Right hindlimb (tissue), 1 donor: Measurements from ENCODE around the gene EIF4EBP2.

ENCODE experiments used
- DNase-seq: peaks from one replicate; pipeline ENCODE4 v3.0.0-alpha.2; 2018

Gene EIF4EBP2

GRCh38 chr10:70379581-70380176, 24.3 kb upstream of the EIF4EBP2 start:
- DNase-seq, result no peak

GRCh38 chr10:70380350-70381135, 23.4 kb upstream of the EIF4EBP2 start:
- DNase-seq, result no peak

GRCh38 chr10:70381471-70382421, 22.2 kb upstream of the EIF4EBP2 start:
- DNase-seq, result peak; percentile 68

- DNase-seq, result no peak
Observed at GRCh38 chr10:70391654-70392053, 12.3 kb upstream of the EIF4EBP2 start.

- DNase-seq, result no peak
Observed at GRCh38 chr10:70396140-70396539, 7.8 kb upstream of the EIF4EBP2 start.

GRCh38 chr10:70399177-70399576, 4.8 kb upstream of the EIF4EBP2 start:
- DNase-seq, result no peak

- no peak for DNase-seq
Observed at GRCh38 chr10:70403483-70404035, 386 bp upstream of the EIF4EBP2 start.

GRCh38 chr10:70404787-70405036, 767 bp downstream of the EIF4EBP2 start:
- peak; percentile 44 for DNase-seq

GRCh38 chr10:70405037-70405824, 1.3 kb downstream of the EIF4EBP2 start:
- peak; percentile 84 for DNase-seq

- no peak for DNase-seq
Observed at GRCh38 chr10:70409772-70410171, 5.8 kb downstream of the EIF4EBP2 start.

- DNase-seq, result no peak
Observed at GRCh38 chr10:70410608-70411007, 6.7 kb downstream of the EIF4EBP2 start.

- DNase-seq, result no peak
Observed at GRCh38 chr10:70412356-70412755, 8.4 kb downstream of the EIF4EBP2 start.

- DNase-seq, result no peak
Observed at GRCh38 chr10:70417568-70417967, 13.6 kb downstream of the EIF4EBP2 start.

- no peak for DNase-seq
Observed at GRCh38 chr10:70418229-70418628, 14.3 kb downstream of the EIF4EBP2 start.

- DNase-seq, result no peak
Observed at GRCh38 chr10:70418713-70419112, 14.8 kb downstream of the EIF4EBP2 start.

GRCh38 chr10:70424320-70424719, 20.4 kb downstream of the EIF4EBP2 start:
- no peak for DNase-seq

- no peak for DNase-seq
Observed at GRCh38 chr10:70425096-70425495, 21.2 kb downstream of the EIF4EBP2 start.

- DNase-seq, result no peak
Observed at GRCh38 chr10:70426823-70427222, 22.9 kb downstream of the EIF4EBP2 start.

GRCh38 chr10:70430493-70431445, 26.8 kb downstream of the EIF4EBP2 start:
- DNase-seq, result peak; percentile 57

- peak; percentile 45 for DNase-seq
Observed at GRCh38 chr10:70432101-70432500, 28.2 kb downstream of the EIF4EBP2 start.

- DNase-seq, result no peak
Observed at GRCh38 chr10:70432561-70433263, 28.8 kb downstream of the EIF4EBP2 start.
